DND-41 (cell line): Measurements from ENCODE around the gene PKNOX1.
"Not testable (repeated sequence)": the region's sequence is repeated elsewhere in the genome, so short reads cannot be mapped to it uniquely, and the experiment has no call there.

Experiments used
- EZH2 ChIP-seq: IDR thresholded peaks from 3 replicates; pipeline ENCODE4 v1.6.1; 2012; ENCODE audit warnings: borderline replicate concordance, low read depth, mild to moderate bottlenecking, moderate library complexity, low read length, inconsistent platforms; ENCODE audit not compliant: severe bottlenecking
- TF ChIP-seq, protein P1 (sequence below): IDR thresholded peaks from 2 replicates; pipeline ENCODE4 v1.5.1; 2012; ENCODE audit warnings: borderline replicate concordance, low read length, moderate library complexity, mild to moderate bottlenecking; ENCODE audit not compliant: poor library complexity, severe bottlenecking; ENCODE audit errors: extremely low read depth

DNA sequence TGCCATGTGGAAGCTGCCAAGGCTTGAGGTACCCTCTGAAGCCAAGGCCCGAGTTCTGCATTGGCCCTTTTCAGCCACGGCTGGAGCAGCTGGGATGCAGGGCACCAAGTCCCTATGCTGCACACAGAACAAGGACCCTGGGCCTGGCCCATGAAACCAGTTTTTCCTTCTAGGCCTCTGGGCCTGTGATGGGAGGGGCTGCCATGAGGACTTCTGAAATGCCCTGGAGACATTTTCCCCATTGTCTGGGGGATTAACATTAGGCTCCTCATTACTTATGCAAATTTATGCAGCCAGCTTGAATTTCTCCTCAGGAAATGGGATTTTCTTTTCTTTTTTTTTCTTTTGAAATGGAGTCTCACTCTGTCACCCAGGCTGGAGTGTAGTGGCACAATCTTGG, 24.8 kb downstream of the PKNOX1 start:
- TF ChIP-seq, protein P1, sequence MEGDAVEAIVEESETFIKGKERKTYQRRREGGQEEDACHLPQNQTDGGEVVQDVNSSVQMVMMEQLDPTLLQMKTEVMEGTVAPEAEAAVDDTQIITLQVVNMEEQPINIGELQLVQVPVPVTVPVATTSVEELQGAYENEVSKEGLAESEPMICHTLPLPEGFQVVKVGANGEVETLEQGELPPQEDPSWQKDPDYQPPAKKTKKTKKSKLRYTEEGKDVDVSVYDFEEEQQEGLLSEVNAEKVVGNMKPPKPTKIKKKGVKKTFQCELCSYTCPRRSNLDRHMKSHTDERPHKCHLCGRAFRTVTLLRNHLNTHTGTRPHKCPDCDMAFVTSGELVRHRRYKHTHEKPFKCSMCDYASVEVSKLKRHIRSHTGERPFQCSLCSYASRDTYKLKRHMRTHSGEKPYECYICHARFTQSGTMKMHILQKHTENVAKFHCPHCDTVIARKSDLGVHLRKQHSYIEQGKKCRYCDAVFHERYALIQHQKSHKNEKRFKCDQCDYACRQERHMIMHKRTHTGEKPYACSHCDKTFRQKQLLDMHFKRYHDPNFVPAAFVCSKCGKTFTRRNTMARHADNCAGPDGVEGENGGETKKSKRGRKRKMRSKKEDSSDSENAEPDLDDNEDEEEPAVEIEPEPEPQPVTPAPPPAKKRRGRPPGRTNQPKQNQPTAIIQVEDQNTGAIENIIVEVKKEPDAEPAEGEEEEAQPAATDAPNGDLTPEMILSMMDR, result not testable (repeated sequence)
- not testable (repeated sequence) for TF ChIP-seq EZH2
